GM18907 (cell line): ENCODE measurements around the gene KCNF1.

Experiments
- ATAC-seq: cut with Tn5 transposase; IDR thresholded peaks from one replicate; pipeline ENCODE4 v1.9.1; 2021; ENCODE audit warnings: mild to moderate bottlenecking, moderate library complexity; ENCODE audit not compliant: unreplicated experiment

The KCNF1 gene

DNA sequence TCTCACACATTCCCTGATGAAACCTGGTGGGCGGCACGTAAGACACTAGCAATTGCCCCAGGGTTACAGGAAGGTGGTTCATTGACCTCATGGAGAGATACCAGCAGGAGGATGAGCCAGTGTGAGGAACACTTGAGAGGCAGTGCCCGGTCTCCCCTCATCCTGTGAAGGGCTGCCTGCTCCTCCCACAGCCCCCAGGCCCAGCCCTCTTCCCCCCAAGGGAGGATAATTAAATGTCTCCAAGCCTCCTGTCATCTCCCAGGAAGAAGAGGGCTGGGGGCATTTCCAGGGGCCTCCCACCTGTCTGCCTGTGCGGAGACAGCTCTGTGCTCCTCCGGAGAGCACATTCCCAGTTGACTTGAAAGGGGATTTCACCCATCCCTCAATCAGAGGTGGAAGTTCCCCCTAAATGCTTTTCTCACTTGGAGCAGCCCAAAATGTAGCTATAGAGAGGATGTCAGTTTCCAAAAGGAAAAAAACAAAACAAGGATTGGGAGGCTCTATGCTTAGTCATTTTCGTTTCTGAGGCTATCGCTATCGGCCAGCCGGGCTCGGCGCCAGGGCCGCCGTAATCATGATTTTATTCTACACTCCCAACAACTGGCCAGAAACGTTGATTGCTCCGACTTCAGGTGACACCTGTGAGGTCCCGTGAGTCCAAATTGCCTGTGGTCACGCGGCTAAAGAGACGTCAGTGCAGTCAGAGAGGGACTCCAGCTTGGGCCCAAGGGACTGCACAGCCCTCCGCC, 7.1 kb downstream of the KCNF1 start:
- ATAC-seq: no peak

DNA sequence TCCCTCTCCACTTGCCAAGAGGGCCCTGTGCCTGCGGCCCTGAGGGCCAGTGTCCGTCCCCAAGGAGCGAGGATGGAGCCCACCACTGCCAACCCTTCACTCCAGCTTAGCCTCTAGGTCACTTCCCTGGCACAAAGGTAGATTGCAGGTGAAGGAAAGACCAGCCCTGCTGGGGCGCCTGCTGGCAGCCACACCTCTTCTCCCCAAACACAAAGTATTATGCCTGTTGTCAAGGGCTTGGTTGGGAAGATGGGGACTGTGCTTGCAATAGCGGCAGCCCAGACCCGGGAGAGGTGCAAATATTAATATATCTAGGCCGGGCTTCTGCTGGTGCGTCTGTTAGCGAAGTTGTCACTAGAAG, 7.7 kb downstream of the KCNF1 start:
- no peak for ATAC-seq

DNA sequence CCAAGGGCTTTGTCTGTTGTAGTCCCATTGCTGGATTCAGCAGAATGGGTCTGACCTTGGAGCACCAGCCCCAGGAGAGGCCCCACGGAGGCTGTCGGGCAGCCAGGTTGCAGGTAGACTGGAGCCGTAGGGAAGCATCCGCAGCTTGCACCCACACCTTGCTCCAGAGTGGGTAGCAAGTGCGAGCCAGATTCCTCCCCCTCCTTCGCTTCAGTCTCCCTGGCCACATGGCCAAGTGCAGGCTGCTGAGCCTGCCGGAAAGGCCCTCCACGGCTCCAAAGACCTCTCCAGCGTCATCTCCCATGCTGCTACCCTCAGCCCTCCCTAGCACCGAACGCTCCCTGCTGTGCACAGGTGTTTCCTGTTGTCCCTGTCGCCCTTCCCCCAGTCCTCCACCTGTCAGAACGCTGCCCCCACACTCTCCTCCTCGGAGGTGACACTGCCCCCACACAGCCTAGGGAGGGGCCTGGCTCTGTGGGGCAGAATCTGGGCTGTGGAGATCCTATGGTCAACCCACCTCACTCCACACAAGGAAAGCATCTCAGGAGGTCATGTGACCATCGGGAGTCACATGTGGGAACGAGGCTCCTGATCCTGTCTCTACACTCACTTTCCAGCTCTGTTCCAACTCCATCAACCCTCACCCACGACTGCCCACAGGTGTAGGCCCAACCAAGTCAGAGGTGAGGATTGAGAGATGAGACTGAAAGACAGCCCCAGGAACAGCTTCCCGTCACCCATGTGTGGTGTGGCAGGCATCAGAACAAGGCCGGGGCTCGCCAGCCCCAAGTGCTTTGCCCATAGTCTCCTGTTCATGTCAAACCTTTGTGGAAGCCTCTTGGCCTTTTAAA, 8.3 kb downstream of the KCNF1 start:
- no peak for ATAC-seq

DNA sequence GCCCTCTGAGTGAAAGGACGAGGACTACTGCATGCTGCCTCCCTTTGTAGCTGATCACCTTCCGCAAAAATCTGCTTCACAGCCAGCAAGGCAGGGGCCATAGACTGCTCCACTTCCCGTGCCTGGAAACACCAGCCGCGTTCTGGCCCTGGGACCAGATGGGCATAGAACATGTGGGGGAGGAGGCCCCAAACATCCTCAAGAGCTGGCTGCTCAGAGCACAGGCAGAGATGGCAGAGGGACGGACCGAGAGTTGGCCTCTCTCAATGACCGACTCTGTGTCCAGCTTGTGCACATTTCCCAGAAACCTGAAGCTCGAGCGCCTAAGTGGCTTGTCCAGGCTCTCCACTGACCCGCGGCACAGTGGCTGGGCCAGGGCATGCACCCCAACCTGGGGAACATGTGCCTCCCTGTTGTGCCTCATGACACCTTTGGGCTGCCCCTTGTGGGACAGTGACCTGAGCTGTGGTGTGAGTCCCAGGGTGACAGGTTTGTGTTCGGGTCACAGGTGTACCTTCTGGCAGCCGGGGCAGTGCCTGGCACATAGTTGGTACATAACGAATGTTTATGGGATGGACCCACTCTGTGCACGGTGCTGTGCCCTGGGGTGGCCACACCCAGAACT, 9.1 kb downstream of the KCNF1 start:
- ATAC-seq: no peak

DNA sequence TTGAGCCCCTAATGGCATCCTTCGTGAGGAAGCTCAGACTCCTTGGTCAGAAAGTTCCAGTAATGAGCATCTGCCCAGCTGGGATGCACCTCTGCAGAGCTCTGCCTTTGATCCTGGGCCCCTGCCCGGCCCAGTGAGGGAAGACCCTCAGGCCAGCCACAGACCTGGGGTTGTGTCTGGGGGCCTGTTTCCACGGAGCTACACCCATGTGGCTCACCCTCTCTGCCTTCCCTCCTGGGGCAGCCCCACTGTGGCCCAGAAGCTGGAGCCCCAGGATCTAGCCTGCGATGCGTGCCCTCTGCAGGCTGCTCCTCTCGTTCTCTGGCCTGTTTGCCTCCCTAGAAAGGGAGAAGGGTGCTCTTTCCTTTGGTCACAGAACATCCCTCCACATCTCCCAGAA, 9.8 kb downstream of the KCNF1 start:
- ATAC-seq: no peak

DNA sequence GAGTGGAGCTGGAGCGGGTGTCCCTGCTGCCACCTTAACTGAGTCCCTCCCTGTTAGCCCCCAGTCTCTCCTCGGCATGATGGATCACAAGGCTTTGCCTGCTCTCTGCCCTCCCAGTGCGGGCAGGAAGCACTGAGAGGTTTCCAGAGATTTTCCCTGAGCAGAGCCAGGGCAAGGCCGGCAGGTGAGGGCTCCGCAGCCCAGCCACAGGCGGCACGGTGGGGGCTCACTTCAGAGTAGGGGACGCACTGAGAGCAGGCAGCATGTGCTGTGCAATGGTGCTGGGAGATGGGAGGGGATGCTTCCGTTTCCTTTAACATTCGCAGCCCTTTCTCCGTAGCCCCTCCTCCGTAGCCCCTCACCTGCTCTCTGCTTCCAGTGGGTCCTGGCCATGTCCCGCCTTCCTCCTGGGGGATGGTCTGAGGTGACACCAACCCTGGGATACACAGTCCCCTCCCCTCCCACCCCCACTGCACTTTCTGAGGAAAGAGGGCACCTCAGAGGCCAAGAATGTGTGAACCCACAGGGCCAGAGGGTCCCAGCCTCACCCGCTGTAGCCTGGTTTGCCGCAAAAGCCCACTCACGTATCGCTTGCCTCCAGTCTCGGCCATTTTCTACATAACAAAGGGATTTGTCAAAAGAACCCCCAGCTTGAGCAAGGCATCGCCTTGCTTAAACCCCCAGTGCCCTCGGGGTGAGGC, 10.7 kb downstream of the KCNF1 start:
- no peak for ATAC-seq

DNA sequence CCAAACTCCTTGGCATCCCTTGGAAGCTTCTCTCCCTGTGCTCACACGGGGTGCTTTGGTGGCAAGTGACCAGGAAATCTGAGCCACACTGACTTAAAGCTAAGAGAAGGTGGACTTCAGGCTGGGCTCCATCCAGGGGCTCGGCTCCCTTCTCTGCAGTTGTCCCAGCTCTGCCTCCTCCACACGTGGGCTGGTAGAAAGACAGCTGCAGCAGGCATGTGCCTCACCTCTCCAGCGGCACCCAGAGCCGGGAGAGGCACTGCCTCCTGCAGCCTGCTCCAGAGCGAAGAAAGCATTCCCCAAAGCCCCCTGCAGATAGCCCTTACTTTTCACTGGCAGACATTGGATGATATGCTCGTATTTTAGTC, 11.3 kb downstream of the KCNF1 start:
- ATAC-seq: no peak

DNA sequence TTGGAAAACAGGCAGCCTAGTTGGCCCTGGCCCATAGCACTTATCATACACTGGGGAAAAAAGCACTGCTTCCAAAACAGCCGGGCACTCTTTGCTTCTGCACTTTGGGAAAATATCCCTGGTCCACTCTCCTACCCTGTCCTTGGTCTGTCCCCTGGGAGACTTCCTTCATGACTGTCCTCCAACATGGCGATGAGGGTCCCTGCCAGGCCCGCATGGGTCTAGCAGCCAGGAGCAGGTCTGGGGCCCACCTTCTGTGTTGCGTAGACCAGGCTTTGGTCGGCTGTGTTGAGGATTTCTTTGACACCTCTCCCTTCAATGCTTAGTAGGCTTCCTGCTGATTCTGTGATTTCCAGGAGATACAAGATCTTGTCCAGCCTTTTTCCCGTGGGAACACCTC, 12.2 kb downstream of the KCNF1 start:
- no peak for ATAC-seq

DNA sequence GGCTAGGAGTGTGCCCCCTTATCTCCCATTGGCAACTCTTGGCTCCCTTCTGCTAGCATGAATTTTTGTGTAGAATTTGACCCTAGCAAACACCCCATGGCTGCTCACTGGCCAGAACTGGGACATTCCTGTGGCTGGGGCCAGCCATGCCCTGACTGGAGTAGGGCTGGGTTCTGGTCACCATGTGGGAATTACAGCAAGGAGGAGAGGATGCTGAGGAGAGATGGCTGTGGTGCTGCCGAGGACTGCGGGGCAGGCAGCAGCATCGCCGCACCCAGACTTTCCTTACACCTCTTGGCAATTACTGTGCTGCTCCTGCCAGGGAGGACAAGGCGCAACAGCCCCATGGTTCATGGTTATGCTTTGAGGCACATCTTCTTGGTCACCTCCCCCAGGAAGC, 12.7 kb downstream of the KCNF1 start:
- ATAC-seq: no peak

DNA sequence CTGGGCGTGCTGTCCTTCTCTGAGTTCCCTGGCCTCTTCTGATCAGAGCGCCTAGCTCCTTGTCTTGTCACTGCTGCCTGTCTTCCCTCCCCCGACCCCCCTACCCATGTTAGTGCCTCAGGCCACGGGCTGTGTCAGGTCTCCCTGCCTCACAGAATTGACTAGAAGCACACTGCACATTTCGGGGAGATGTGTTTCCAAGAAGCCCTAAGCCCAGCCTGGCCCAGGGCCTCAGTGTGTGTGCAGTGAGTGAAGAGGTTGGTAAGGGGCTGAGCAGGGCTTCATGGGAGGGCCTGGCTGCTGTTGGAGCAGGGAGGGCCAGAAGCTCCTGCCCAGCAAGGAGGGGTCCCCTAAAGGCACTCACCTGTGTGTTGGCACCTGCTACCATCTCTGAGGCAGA, 13.1 kb downstream of the KCNF1 start:
- no peak for ATAC-seq

DNA sequence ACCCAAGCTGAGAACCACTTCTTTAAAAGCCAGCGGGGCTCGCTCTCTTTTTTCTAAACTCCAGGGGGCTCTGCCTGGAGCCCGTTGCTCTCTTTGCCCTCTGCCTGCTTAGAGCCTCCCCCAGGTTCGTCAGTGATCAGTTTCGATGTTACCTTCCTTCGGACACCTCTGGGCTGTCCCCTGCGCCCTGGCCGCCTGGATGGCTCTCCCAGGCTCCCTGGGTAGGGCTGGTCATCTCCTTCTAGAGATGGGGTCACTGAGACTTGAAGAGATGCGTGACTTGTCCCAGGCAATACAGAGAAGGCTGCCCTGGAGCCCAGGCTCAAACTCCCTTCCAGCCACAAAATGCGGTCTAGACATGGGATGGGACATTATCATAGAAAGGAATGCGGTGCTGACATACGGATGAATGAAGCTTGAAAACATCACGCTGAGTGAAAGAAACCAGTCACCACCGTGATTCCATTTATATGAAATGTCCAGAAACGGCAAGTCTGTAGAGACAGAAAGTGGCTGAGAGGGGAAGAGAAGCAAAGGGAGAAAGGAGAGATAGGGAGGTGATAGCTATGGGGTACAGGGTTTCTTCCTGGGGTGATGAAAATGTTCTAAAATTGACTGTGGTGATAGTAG, 14.6 kb downstream of the KCNF1 start:
- ATAC-seq: no peak

DNA sequence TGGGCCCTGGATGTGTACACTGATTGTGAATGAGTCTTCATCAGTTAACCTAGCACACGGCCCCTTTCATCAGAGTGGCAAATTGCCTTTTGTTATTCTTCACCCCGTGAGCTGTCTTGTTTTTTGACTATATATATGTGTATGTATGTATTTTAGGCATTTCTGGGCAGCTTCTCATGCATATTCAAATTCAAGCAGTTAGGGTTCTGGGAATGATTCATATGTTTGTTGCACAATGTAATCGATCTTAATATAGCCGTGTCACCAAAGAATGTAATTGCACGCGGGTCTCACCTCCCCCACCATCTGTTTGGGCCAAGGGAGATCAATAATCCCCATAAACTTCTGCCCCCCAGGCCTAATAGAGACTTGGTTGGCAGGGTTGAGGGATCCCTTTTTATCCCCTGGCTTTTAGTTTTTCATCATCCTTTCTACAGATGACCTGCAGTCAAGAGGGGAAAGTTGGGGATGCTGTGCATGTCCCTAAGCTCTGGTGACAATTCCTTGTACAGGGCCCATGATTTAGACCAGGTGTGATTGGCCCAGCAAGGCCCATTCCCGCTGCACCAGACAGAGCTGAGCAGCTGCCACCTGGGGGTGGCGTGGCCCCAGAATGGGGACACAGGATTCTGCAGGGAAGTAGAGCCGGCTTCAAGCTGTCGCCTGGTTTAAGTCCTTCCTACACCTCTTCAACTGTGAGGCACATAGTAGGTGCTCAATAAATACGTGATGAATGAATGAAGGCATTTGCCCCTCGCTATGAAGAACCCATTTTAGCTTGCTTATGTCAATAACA, 19.2 kb downstream of the KCNF1 start:
- no peak for ATAC-seq

DNA sequence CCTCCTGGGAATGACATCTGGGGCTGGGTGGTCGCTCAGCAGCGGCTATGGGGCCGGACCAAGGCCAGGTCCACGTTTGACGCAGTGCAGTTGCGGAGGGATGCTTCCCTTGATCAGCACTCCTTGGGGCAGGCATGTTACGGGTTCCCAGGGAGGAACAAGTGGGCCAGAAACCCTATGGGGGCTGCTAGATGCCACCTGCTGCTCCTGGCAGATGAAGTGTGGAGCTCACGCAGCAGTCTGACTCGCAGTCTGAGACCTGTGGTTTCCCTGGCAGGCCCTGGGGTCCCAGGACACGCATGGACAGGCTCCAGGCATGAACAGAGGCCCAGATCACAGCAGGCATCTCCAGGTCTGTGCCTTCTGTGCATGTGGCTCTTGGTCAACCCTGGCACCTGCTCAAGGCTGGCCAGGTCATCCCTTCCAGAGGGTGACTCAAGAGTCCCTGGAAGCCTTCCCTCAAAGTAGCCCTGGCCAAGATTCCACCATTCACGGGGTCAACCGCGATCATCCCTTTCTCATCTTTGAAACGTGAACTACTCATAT, 20.0 kb downstream of the KCNF1 start:
- no peak for ATAC-seq

DNA sequence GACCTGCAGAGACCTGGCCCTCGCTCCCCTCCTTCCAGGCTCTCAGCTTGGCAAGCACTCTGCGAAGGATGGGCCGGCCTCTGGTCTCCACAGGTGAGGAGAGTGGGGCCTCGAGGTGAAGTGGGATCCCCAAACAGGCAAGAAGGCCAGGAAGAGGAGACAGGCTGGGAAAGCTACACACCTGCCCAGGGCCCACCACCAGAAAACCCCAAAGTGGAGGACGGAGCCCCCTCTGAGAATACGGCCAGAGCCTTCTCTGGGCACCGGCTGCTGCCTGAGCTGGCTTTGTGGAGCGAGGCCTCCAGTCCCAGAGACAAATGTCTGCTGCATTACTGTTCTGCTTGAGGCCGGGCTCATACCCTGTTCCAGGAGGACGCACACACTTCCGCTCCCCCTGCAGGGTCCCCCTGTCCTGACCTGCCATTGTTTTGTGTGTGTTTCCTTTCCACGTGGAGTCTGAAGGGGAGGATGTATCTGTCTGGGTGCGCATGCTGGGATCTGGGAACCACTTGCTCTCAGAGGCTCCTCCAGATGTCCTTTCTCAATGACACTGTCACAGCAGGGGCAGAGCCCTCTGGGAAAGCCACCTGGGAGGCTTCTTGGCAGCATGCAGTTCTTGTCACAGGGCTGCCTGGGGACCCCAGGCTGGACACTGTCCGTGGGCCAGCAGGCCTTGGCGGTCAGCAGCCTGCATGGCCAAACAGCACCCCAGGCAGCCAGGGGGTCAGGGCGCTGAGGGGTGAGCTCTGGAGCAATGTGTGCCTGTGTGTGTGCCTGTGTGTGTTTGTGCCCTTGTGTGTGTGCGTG, 20.8 kb downstream of the KCNF1 start:
- ATAC-seq: no peak

DNA sequence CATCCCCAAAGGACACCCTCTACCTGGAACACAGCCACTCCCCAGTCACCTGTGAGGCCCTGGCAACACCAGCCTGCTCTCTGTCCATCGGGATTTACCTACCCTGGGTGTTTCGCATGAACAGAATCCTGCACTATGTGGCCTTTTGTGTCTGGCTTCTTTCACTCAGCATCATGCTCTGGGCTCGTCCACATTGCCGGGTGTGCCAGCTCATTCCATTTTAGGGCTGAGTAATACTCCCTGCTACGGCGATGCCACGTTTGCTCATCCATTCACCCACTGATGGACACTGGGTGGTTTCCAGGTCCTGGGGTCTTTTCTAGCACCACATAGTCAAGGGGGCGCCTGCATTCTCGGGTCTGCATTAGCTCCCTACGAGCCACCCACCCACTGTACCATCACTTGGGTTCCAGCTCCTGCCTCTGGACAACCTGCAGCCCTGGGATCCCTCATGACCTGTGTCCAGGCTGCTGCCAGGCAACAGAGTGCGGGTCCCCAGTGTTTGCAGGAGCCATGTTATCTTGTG, 22.0 kb downstream of the KCNF1 start:
- ATAC-seq: no peak

DNA sequence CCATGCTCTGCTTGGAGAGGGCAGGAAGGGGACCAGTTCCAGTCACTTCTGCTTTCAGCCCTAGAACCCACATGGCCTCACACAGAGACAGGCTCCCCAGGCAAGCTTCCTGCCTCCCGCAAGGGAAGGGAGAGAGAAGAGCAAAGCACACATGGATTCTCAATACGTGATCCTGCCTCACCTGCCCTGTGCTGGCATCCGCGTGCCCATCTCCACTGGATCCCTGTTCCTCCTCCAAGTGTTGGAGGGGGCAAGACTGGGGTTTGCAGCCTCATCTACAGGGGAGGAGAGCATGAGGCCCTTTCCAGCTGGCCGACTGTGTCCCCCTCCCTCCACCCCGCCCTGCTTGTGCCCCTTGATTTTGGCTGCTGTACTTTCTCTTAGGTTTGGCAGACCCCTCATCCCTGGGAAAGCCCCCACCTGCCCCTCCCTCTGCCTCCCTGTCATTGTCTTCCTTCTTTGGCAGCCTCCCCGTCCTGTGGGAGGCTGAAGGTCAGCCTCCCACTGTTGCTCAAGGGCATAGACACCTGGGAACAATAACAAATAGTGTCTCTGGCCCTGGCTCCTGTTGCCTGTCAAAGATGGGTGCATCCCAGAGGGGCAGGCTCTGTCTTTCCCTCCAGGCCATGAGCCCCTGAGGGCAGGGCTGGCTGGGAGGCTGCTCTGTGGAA, 22.7 kb downstream of the KCNF1 start:
- ATAC-seq: no peak

DNA sequence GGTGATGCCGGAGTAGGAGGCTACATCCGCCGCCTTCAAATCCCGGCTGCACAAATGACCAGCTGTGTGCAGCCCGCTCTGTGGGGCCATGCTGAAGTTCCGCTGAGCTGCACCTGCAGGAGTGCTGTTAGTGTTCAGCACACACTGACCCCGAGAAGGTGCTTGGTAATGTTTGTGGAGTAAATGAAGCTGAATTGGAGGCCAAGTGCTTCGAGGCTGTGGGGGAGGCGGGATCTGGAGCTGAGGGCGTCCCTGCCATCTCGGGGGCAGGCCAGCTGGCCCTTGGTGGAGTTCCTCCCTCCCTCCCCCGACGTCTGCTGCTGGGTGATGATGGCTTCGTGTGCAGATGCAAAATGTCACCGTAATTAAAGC, 23.2 kb downstream of the KCNF1 start:
- ATAC-seq: no peak

DNA sequence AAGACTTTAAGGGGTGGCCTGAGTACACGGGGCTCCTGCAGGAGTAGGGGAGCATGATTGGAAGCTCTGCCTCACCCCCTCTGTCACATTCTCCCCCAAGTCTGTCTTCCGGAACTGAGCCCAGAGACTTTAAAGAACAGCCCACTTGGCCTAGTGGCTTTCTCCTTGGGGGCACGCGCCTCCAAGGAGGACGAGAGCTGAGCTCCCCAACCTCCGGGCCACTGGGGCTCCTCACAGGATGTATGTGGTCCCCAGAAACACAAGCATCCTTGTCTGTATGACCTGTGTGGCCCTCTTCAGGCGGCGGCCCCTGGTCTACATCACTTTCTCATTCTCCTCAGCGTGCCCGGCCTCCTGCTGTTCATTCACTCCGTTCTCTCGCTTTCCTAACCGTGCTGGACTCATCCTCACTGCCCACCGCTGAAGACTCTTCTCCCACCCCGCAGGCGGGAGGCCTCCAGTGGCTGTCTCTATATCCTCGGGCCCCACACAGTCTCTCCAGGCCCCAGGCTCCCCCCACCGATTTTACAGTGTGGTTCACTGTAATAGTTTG, 23.7 kb downstream of the KCNF1 start:
- ATAC-seq: no peak
